GM19035 (cell line): ENCODE data around the gene FBXO8.
"Not testable (repeated sequence)": the region's sequence is repeated elsewhere in the genome, so short reads cannot be mapped to it uniquely, and the experiment has no call there.

ENCODE experiments used
- ATAC-seq: cut with Tn5 transposase; IDR thresholded peaks from one replicate; pipeline ENCODE4 v1.9.1; 2021; ENCODE audit not compliant: unreplicated experiment

Gene FBXO8

GRCh38 chr4:174283507-174284471, at the start of gene FBXO8, which contains the start of gene CEP44:
Gene FBXO8, minus strand, starts transcription at chr4:174283667. Its CDS starts 20,575 bp downstream, at chr4:174263092.
Gene CEP44, plus strand, starts transcription at chr4:174283911. Its CDS starts 15,211 bp downstream, at chr4:174299122.
- peak; percentile 65 for ATAC-seq

- no peak for ATAC-seq
These were observed 49.5 kb upstream of the FBXO8 start for GRCh38 chr4:174332741-174333493.

- ATAC-seq, result no peak
These were observed 41.3 kb upstream of the FBXO8 start for GRCh38 chr4:174324725-174325124.

- ATAC-seq, result no peak
These were observed 40.8 kb upstream of the FBXO8 start for GRCh38 chr4:174324236-174324635.

- no peak for ATAC-seq
These were observed 37.2 kb upstream of the FBXO8 start for GRCh38 chr4:174320494-174321199.

- no peak for ATAC-seq
These were observed 35.6 kb upstream of the FBXO8 start for GRCh38 chr4:174318829-174319764.

- ATAC-seq, result no peak
These were observed 34.1 kb upstream of the FBXO8 start for GRCh38 chr4:174317531-174317930.

GRCh38 chr4:174316954-174317353, 33.5 kb upstream of the FBXO8 start:
- no peak for ATAC-seq

GRCh38 chr4:174316546-174316945, 33.1 kb upstream of the FBXO8 start:
- ATAC-seq, result no peak

- no peak for ATAC-seq
These were observed 31.3 kb upstream of the FBXO8 start for GRCh38 chr4:174314770-174315169.

GRCh38 chr4:174314274-174314673, 30.8 kb upstream of the FBXO8 start:
- ATAC-seq, result no peak

- ATAC-seq, result no peak
These were observed 29.5 kb upstream of the FBXO8 start for GRCh38 chr4:174312993-174313392.

- no peak for ATAC-seq
These were observed 24.2 kb upstream of the FBXO8 start for GRCh38 chr4:174307694-174308093.

- ATAC-seq, result no peak
These were observed 22.5 kb upstream of the FBXO8 start for GRCh38 chr4:174305961-174306360.

- ATAC-seq, result no peak
These were observed 21.2 kb upstream of the FBXO8 start for GRCh38 chr4:174304664-174305063.

GRCh38 chr4:174303687-174304086, 20.2 kb upstream of the FBXO8 start:
- no peak for ATAC-seq

GRCh38 chr4:174295142-174295541, 11.7 kb upstream of the FBXO8 start:
- ATAC-seq, result not testable (repeated sequence)

GRCh38 chr4:174294641-174295040, 11.2 kb upstream of the FBXO8 start:
- ATAC-seq, result not testable (repeated sequence)

GRCh38 chr4:174292473-174292872, 9.0 kb upstream of the FBXO8 start:
- no peak for ATAC-seq

GRCh38 chr4:174286870-174287269, 3.4 kb upstream of the FBXO8 start:
- ATAC-seq, result no peak
